Activated CD4-positive, alpha-beta T cell treated with anti-CD3 and anti-CD28 coated beads, Interleukin-2, amount 50 U/mL, for 24 hours (primary cell): Measurements from ENCODE around the gene TRAF1.

Experiments used
- DNase-seq, 2 donors: peaks; one replicate each; pipeline ENCODE4 v3.0.0-alpha.2; 2020; ENCODE audit warnings: low read depth in 1 of 2, low spot score in 1 of 2

TRAF1 gene

DNA sequence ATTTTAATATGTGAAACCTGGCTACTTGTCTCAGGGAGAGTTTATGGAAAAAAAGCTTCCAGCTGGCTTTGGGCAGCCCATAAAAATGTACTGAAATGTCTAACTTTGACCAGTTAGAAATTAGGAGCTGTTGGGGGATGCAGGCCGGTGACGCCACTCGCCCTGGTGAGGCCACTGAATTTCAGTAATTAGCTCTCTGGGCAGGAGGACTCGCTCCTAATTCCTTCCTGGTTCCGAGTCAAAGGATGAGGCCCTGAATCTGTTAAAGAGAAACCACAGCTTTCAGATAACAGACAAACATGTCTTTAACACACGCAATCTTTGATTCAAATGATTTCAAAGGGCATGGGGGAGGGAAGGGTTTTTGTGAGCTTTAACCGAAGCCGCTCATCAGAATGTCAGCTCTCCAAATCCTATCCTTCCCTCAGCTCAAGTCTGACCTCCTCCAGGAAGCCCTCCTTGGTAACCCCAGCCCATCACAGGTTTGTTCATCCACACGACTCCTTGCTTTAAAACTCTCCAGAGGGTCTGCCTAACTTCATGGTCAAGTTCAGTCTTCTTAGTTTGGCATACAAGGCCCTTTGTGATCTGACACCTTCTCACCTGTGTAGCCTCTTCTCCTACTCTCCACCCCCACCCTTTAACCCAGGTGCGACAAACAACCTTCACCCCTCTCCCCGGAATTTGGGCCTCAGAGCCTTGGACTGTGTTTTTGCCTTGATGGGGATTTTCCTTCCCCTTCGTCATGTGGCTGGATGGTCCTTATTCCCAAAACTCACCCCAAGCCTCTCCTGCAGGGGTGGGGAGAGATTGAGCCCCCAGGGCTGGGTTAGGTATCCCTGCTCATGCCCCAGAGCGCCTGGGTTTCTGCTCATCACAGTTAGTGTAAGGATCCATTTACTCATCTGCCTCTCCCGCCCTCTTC is 36.0 kb downstream of the TRAF1 start:
- DNase-seq: peak in 1 of 2 donors; percentile 55

- no peak for DNase-seq
Observed at GRCh38 chr9:120889606-120890271, 36.9 kb downstream of the TRAF1 start.

GRCh38 chr9:120888626-120889025 is 38.0 kb downstream of the TRAF1 start:
- no peak for DNase-seq

DNA sequence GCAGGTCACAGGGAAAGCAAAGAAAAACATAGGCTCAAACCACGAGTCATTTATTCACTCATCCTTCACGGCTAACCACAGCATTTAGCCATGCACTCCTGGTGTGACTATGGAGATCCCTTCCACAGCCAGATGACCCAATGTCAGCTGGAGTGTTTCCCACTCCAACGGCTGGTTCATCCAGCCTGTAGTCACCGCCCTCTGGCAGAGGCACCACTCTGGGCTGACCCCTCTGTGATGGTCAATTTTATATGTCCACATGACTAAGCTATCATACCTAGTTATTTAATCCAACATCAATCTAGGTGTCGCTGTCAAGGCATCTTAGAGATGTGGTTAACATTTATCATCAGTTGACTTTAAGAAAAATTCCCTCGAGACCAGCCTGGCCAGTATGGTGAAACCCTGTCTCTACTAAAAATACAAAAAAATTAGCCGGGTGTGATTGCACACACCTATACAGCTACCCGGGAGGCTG is 40.1 kb downstream of the TRAF1 start:
- DNase-seq: no peak

- no peak for DNase-seq
Observed at GRCh38 chr9:120885958-120886357, 40.6 kb downstream of the TRAF1 start.

GRCh38 chr9:120885457-120885856 is 41.1 kb downstream of the TRAF1 start:
- no peak for DNase-seq

- DNase-seq: no peak
Observed at GRCh38 chr9:120883608-120883996, 43.0 kb downstream of the TRAF1 start.

DNA sequence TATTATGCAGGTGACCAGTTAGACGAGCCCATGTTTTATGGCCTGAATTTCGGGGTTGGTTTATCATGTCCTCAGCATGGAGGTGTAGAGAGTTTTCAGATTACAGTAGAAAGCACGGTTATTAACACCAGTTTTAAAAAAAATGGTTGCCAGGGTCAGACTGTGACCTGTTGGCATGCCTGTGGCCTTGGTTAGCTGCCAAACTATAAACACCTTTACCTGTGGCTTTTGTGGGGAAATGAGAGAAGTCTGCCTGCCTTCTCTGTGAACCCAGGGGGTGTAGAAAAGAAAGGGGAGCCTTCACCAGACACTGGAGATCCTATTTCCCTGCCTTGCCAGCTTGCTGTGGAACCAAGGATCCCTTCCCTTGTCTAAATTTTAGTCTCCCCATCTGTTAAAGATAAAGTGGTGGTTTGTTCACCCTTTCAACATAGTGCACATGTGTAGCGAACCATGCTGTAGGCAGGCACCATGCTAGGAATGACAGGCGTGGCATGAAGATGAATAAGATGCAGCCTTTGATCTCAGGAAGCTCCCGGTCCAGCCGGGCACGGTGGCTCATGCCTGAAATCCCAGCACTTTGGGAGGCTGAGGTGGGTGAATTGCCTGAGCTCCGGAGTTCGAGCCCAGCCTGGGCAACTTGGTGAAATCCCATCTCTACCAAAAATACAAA is 43.5 kb downstream of the TRAF1 start:
- DNase-seq: no peak

GRCh38 chr9:120879446-120879845 is 47.1 kb downstream of the TRAF1 start:
- DNase-seq: no peak

- DNase-seq: no peak
Observed at GRCh38 chr9:120878188-120879130, 48.1 kb downstream of the TRAF1 start.

DNA sequence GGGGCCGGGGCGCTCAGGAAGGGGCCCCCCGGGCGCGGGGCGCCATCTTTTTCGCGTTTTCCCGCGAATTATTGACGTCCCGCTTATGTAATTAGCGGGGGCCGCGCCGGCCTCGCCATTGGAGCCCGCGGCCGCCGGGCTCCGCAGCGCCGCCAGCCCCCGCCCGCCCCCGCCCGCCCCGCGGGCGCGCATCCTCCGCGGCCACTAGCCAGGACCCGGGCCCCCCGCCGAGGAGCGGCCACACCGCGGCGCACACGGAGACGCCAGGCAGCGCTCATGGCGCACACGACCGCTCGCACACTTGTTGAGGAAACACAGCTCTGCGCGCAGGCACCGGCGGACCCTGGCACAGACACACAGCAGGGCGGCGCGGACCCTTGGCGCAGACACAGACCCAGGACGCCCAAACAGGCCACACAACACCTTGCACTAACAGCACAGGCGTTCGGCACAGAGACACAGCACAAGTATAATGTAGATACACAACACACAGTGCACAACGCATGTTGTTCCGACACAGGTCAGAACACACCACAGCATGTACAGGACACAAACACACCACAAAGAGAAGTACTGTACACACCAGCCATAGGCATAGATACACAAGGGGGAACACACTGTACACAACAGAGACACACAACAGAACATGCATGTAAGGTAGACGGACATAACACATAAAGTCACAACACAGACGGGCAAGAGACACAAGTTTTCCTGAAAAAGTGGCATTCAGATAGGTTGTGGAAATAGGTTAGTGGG is 49.1 kb downstream of the TRAF1 start:
- DNase-seq: no peak

- DNase-seq: no peak
Observed at GRCh38 chr9:120876842-120877240, 49.8 kb downstream of the TRAF1 start, which contains the start of gene PHF19. PHF19 (minus strand) TSS chr9:120877188; CDS start chr9:120874741, 2,447 bp downstream.

GRCh38 chr9:120875954-120876841 is 50.4 kb downstream of the TRAF1 start:
- DNase-seq: peak in 1 of 2 donors; percentile 81

DNA sequence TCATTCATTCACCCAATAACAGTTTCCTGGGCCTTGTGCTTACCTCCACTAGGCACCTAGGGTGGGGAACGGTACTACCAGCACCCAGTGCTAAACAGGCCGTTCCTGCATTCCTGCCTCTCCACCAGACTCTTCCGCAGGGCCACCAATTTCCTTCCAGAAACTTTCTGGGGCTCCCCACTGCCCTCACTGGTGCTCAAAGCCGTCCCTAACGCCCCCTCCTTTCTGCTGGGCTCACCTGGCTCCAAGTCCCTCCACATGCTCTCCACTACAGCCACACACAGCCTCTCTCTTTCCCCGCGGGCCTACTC is 51.0 kb downstream of the TRAF1 start:
- DNase-seq: no peak

GRCh38 chr9:120875195-120875565 is 51.4 kb downstream of the TRAF1 start:
- DNase-seq: no peak

- DNase-seq: no peak
Observed at GRCh38 chr9:120874226-120875194, 52.1 kb downstream of the TRAF1 start.

DNA sequence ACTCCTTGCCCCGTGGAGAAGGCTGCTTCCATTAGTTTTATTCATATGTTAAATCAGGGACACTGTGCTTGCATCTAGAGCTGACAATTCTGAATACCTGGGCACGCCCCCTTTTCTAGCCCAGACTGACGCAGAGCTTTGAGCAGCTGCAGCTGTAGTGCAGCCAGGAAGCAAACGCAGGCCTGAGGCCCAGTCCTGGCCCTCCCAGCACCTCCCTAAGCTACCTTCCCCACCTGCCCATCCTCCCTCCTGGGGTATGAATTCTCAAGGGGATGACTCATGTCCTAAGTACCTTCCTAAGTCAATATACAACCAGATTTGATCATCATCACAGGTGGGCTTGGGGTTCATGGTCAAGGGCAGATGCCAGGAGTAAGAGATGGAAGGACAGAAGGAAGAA is 53.1 kb downstream of the TRAF1 start:
- DNase-seq: no peak
